H9 (cell line): ENCODE data around the gene NOX5. TPM values are rescaled to one million over a fixed set of nuclear protein-coding genes. Genes with fewer than 3 reads are reported as not detected.

ENCODE experiments used
- DNase-seq: peaks from one replicate; pipeline ENCODE4 v3.0.0-alpha.2; 2017
- H2AFZ ChIP-seq: one replicate; pipeline ENCODE4 v1.6.1; 2013; ENCODE audit warnings: mild to moderate bottlenecking, low read length, control low read depth, moderate library complexity
- H2AK5ac ChIP-seq: 2 replicates; pipeline ENCODE4 v1.6.1; 2013; ENCODE audit warnings: low read length, control low read depth, mixed read lengths; ENCODE audit not compliant: insufficient read length
- H2BK120ac ChIP-seq: one replicate; pipeline ENCODE4 v1.6.1; 2013; ENCODE audit warnings: low read depth, mild to moderate bottlenecking, low read length, control low read depth, inconsistent platforms; ENCODE audit not compliant: poor library complexity, severe bottlenecking
- H2BK12ac ChIP-seq: 2 replicates; pipeline ENCODE4 v1.6.1; 2013; ENCODE audit warnings: low read length, control low read depth, mixed read lengths, low read depth; ENCODE audit not compliant: insufficient read length
- H2BK15ac ChIP-seq: 2 replicates; pipeline ENCODE4 v1.6.1; 2013; ENCODE audit warnings: low read depth, low read length, control low read depth
- H2BK20ac ChIP-seq: one replicate; pipeline ENCODE4 v1.6.1; 2013; ENCODE audit warnings: low read depth, mild to moderate bottlenecking, low read length, control low read depth, inconsistent platforms; ENCODE audit not compliant: poor library complexity, severe bottlenecking
- H2BK5ac ChIP-seq: 2 replicates; pipeline ENCODE4 v1.6.1; 2013; ENCODE audit warnings: low read length, control low read depth, mixed read lengths; ENCODE audit not compliant: insufficient read length
- H3K14ac ChIP-seq: 2 replicates; pipeline ENCODE4 v1.6.1; 2013; ENCODE audit warnings: low read length, control low read depth; ENCODE audit not compliant: insufficient read depth
- H3K18ac ChIP-seq: 2 replicates; pipeline ENCODE4 v1.6.1; 2013; ENCODE audit warnings: low read depth, mild to moderate bottlenecking, mixed read lengths, low read length, control low read depth; ENCODE audit not compliant: insufficient read length
- H3K23ac ChIP-seq: 2 replicates; pipeline ENCODE4 v1.6.1; 2013; ENCODE audit warnings: low read length, control low read depth, mixed read lengths, low read depth; ENCODE audit not compliant: insufficient read length
- H3K23me2 ChIP-seq: 2 replicates; pipeline ENCODE4 v1.6.1; 2013; ENCODE audit warnings: low read depth, mild to moderate bottlenecking, mixed read lengths, low read length, control low read depth; ENCODE audit not compliant: insufficient read length, poor library complexity, severe bottlenecking
- H3K27ac ChIP-seq: 2 replicates; pipeline ENCODE4 v1.5.1; 2013; ENCODE audit warnings: low read length, control low read depth, mixed read lengths, low read depth; ENCODE audit not compliant: insufficient read length
- H3K27me3 ChIP-seq: 2 replicates; pipeline ENCODE4 v1.6.1; 2013; ENCODE audit warnings: low read length, control low read depth, inconsistent platforms; ENCODE audit not compliant: insufficient read depth
- H3K4ac ChIP-seq: 2 replicates; pipeline ENCODE4 v1.6.1; 2013; ENCODE audit warnings: low read depth, mild to moderate bottlenecking, control low read depth, inconsistent platforms, low read length, moderate library complexity
- H3K4me1 ChIP-seq: 2 replicates; pipeline ENCODE4 v1.6.1; 2013; ENCODE audit warnings: low read length, control low read depth, inconsistent platforms; ENCODE audit not compliant: insufficient read depth
- H3K4me2 ChIP-seq: 2 replicates; pipeline ENCODE4 v1.6.1; 2013; ENCODE audit warnings: low read length, control low read depth, mixed read lengths; ENCODE audit not compliant: insufficient read length, insufficient read depth
- H3K56ac ChIP-seq: 2 replicates; pipeline ENCODE4 v1.6.1; 2013; ENCODE audit warnings: low read depth, mild to moderate bottlenecking, mixed read lengths, low read length, control low read depth; ENCODE audit not compliant: insufficient read length
- H3K79me1 ChIP-seq: 2 replicates; pipeline ENCODE4 v1.6.1; 2013; ENCODE audit warnings: low read depth, mild to moderate bottlenecking, moderate library complexity, low read length, control low read depth, inconsistent platforms; ENCODE audit not compliant: insufficient read depth, poor library complexity, severe bottlenecking
- H3K79me2 ChIP-seq: 2 replicates; pipeline ENCODE4 v1.6.1; 2013; ENCODE audit warnings: low read length, control low read depth, inconsistent platforms; ENCODE audit not compliant: insufficient read depth
- H3K9ac ChIP-seq: 2 replicates; pipeline ENCODE4 v1.6.1; 2013; ENCODE audit warnings: low read length, control low read depth, mixed read lengths; ENCODE audit not compliant: insufficient read length; ENCODE audit errors: extremely low read depth
- H3K9me3 ChIP-seq: one replicate; pipeline ENCODE4 v1.6.1; 2013; ENCODE audit warnings: low read depth, low read length, inconsistent platforms; ENCODE audit not compliant: control insufficient read depth
- H3T11ph ChIP-seq: one replicate; pipeline ENCODE4 v1.6.1; 2013; ENCODE audit warnings: mild to moderate bottlenecking, low read length, control low read depth, inconsistent platforms
- H4K20me1 ChIP-seq: one replicate; pipeline ENCODE4 v1.6.1; 2013; ENCODE audit not compliant: control insufficient read depth, insufficient read length, insufficient read depth
- H4K5ac ChIP-seq: 2 replicates; pipeline ENCODE4 v1.6.1; 2013; ENCODE audit warnings: low read depth, mild to moderate bottlenecking, mixed read lengths, low read length, control low read depth; ENCODE audit not compliant: insufficient read length
- H4K8ac ChIP-seq: replicated peaks from 2 replicates; pipeline ENCODE4 v1.6.1; 2013; ENCODE audit warnings: low read length, control low read depth, mixed read lengths, low read depth; ENCODE audit not compliant: insufficient read length
- H4K91ac ChIP-seq: 2 replicates; pipeline ENCODE4 v1.6.1; 2013; ENCODE audit warnings: low read depth, mild to moderate bottlenecking, moderate library complexity, mixed read lengths, low read length, control low read depth; ENCODE audit not compliant: insufficient read length
- H3K27ac Mint-ChIP-seq, 3 experiments: 2 replicates in 2 of 3; 3 replicates in 1 of 3; pipeline ENCODE4 v1.8.0; 2020 to 2021; ENCODE audit warnings: mixed read lengths in 3 of 3, mild to moderate bottlenecking in 1 of 3, moderate library complexity in 1 of 3
- H3K27me3 Mint-ChIP-seq: 2 replicates; pipeline ENCODE4 v1.8.0; 2021; ENCODE audit warnings: low read depth, mild to moderate bottlenecking, moderate library complexity, mixed read lengths
- H3K36me3 Mint-ChIP-seq, 3 experiments: 2 replicates in 2 of 3; 3 replicates in 1 of 3; pipeline ENCODE4 v1.8.0; 2020 to 2021; ENCODE audit warnings: low read depth in 3 of 3, mixed read lengths in 3 of 3; ENCODE audit not compliant: insufficient read depth in 1 of 3
- H3K4me1 Mint-ChIP-seq, 2 experiments: 2 replicates each; pipeline ENCODE4 v1.8.0; 2020; ENCODE audit warnings: mixed read lengths in 2 of 2
- H3K4me3 Mint-ChIP-seq, 2 experiments: 2 replicates in 1 of 2; 3 replicates in 1 of 2; pipeline ENCODE4 v1.8.0; 2020 to 2021; ENCODE audit warnings: mild to moderate bottlenecking in 2 of 2, mixed read lengths in 2 of 2, moderate library complexity in 1 of 2
- H3K9me3 Mint-ChIP-seq, 2 experiments: 2 replicates in 1 of 2; 3 replicates in 1 of 2; pipeline ENCODE4 v1.8.0; 2020; ENCODE audit warnings: mild to moderate bottlenecking in 2 of 2, mixed read lengths in 2 of 2, moderate library complexity in 1 of 2
- WGBS: extraction: QIAGEN DNeasy Blood & Tissue Kit; methylation state at CpG from one replicate; pipeline ENCODE4 v1.1.7; 2013; ENCODE audit warnings: missing lambda C conversion rate, low lambda C conversion rate, mixed read lengths; ENCODE audit not compliant: insufficient read length; ENCODE audit errors: extremely low coverage; 5-methylcytosine and 5-hydroxymethylcytosine counted together
- total RNA-seq: library from RNA; stranded (reverse); gene quantifications from 2 replicates; pipeline ENCODE4 v1.2.1, GENCODE V29; 2021
- TF ChIP-seq, protein P1 (sequence below): fragments of 200-600 bp; sonication (generic); conservative IDR thresholded peaks from 3 replicates; pipeline ENCODE4 v1.8.0; 2021; ENCODE audit warnings: antibody characterized with exemption, mild to moderate bottlenecking

The NOX5 gene
- total RNA-seq, 1 experiment from 2014 or later = 0.04 TPM

DNA sequence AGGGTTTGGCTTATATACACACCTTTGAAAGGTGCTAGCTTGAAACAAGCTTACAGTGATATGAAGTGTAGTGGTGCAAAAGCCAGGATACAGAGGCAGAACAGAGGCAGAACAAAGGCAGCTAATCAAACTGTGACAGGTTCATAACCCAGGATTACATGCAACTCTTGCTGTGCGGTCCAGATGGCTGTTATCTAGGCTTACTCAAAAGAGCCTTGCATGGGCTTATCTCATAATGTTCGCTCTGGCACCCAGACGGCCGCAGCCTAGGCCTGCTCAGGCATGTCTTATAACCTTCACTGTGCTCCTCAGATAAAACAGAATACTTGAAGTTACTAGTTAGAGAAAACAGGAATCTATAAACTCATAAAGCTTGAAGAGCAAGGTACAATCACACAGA lies 22.8 kb upstream of the NOX5 start:
- H3K4me2 ChIP-seq = no peak overlapping the region
- H3T11ph ChIP-seq = no peak overlapping the region

More for the DNA sequence above, 22.8 kb upstream of the NOX5 start:
- H4K20me1 ChIP-seq = no peaks in the 10 kb centered on the region
- no peak for DNase-seq
- no peaks in the 10 kb centered on the region for H3K23me2 ChIP-seq
- H4K91ac ChIP-seq = no peak overlapping the region
- H2AK5ac ChIP-seq = no peak overlapping the region
- no peaks in the 10 kb centered on the region for H3K9me3 ChIP-seq
- no peak overlapping the region for H3K9ac ChIP-seq
- H3K4me3 Mint-ChIP-seq = no peak overlapping the region
- H4K5ac ChIP-seq = no peak overlapping the region
- no peak overlapping the region for H2BK20ac ChIP-seq
- no peak overlapping the region for H3K18ac ChIP-seq
- peaks cover 34% of the 10 kb centered on the region for H3K27me3 Mint-ChIP-seq
- no CpG with 5 or more reads among the region's 4 CpGs for WGBS
- H3K27ac ChIP-seq = no peak overlapping the region
- H3K27me3 ChIP-seq = no peaks in the 10 kb centered on the region
- no peak overlapping the region for H2AFZ ChIP-seq
- no peak overlapping the region for H3K4ac ChIP-seq
- no peak overlapping the region for H4K8ac ChIP-seq
- peaks cover 29 to 30% of the 10 kb centered on the region in 2 experiments for H3K4me1 Mint-ChIP-seq
- peaks cover 5% of the 10 kb centered on the region; the same call in 1 of the 2 replicates for H3K4me1 ChIP-seq
- no peak overlapping the region for H3K14ac ChIP-seq
- H3K23ac ChIP-seq = no peak overlapping the region
- no peak overlapping the region for H2BK5ac ChIP-seq
- TF ChIP-seq, protein P1, sequence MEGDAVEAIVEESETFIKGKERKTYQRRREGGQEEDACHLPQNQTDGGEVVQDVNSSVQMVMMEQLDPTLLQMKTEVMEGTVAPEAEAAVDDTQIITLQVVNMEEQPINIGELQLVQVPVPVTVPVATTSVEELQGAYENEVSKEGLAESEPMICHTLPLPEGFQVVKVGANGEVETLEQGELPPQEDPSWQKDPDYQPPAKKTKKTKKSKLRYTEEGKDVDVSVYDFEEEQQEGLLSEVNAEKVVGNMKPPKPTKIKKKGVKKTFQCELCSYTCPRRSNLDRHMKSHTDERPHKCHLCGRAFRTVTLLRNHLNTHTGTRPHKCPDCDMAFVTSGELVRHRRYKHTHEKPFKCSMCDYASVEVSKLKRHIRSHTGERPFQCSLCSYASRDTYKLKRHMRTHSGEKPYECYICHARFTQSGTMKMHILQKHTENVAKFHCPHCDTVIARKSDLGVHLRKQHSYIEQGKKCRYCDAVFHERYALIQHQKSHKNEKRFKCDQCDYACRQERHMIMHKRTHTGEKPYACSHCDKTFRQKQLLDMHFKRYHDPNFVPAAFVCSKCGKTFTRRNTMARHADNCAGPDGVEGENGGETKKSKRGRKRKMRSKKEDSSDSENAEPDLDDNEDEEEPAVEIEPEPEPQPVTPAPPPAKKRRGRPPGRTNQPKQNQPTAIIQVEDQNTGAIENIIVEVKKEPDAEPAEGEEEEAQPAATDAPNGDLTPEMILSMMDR = no peak
- H3K79me2 ChIP-seq = no peaks in the 10 kb centered on the region
- H3K27ac Mint-ChIP-seq = no peak overlapping the region
- no peak overlapping the region for H2BK120ac ChIP-seq
- no peak overlapping the region for H2BK15ac ChIP-seq
- no peak overlapping the region for H2BK12ac ChIP-seq
- no peaks in the 10 kb centered on the region for H3K79me1 ChIP-seq
- peaks cover 15 to 21% of the 10 kb centered on the region in 2 experiments for H3K9me3 Mint-ChIP-seq
- H3K56ac ChIP-seq = no peak overlapping the region
- peaks cover 7 to 20% (median 12%) of the 10 kb centered on the region in 3 experiments for H3K36me3 Mint-ChIP-seq
